GM18520 (cell line): ENCODE data around the gene LMAN2.

Source experiments
- ATAC-seq: cut with Tn5 transposase; IDR thresholded peaks from one replicate; pipeline ENCODE4 v1.9.1; 2021; ENCODE audit not compliant: unreplicated experiment

LMAN2 gene

GRCh38 chr5:177351392-177352329, at the start of gene LMAN2:
Gene LMAN2 (minus strand): TSS chr5:177351668. CDS start chr5:177351647, 21 bp downstream.
- ATAC-seq: peak; percentile 92

GRCh38 chr5:177399997-177400868, 48.8 kb upstream of the LMAN2 start, which contains the start of gene PFN3:
Gene PFN3 (minus strand): TSS chr5:177400661. CDS start chr5:177400576, 85 bp downstream.
- no peak for ATAC-seq

- ATAC-seq: no peak
Measured at GRCh38 chr5:177397875-177398390, 46.5 kb upstream of the LMAN2 start.

DNA sequence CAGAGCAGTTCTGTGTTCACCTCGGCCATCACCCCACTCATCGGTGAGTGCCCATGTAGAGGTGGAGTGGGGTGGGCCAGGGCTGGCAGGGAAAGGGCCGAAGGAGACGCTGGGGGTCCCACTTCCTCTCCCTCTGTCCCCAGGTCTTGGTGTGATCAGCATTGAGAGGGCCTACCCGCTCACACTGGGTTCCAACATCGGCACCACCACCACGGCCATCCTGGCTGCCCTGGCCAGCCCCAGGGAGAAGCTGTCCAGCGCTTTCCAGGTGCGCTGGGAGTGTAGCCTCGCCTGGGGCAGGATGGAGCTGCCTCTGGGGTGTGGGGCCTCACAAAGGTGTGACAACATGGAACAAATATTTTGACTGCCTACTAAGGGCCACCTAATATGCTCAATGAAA, 45.3 kb upstream of the LMAN2 start:
- ATAC-seq: no peak

DNA sequence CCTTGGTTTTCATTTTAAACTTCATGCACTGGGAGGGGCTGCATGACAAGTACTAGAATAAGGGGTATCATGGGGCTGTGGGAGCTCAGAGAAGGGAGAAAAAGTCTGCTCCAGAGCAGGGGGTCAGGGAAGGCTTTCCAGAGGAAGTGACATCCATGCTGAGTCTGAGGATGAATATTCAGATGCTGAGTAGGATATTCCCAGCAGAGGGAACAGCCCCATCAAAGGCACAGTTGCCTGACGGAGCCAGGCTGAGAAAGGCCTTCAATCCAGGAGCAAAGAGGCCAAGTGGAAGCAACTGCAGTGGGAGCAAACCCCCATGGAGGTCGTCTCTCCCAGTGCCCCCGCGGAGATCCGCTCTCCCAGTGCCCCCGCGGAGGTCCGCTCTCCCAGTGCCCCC, 44.6 kb upstream of the LMAN2 start:
- ATAC-seq: no peak

DNA sequence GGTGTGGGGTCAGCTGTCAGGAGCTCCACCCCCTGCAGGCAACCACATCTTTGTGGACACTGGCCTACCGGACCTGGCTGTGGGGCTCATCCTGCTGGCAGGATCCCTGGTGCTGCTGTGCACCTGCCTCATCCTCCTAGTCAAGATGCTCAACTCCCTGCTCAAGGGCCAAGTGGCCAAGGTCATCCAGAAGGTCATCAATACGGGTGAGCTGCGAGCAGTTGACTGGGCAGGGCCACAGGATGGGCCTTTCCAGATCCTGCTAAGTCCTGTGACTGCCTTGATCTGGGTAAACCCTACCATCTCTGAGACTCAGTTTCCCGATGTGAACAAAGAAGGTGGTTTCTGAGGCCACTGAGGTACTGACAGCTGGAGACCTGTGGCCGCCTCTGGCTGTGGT, 42.5 kb upstream of the LMAN2 start:
- no peak for ATAC-seq

- ATAC-seq: no peak
Measured at GRCh38 chr5:177393206-177393765, 41.8 kb upstream of the LMAN2 start.

DNA sequence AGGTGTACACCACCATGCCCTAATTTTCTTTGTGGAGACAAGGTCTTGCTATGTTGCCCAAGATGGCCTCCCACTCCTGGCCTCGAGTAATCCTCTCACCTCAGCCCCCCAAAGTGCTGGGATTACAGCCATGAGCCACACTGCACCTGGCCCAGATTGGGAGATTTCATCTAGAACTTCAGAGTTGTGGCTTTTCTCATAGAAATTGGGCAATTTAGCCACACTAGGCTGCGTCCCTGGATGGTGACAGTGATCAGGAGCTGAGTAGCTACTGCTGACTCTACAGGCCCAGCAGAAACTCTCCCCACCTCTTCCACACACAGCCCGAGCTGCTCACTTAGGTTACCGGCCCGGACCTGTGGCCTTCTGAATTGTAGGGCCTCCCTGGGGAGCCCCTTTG, 41.3 kb upstream of the LMAN2 start:
- no peak for ATAC-seq

GRCh38 chr5:177390363-177391300, 39.2 kb upstream of the LMAN2 start:
- no peak for ATAC-seq

GRCh38 chr5:177389241-177390169, 38.0 kb upstream of the LMAN2 start:
- peak; percentile 62 for ATAC-seq

GRCh38 chr5:177388521-177389052, 37.1 kb upstream of the LMAN2 start:
- no peak for ATAC-seq

- no peak for ATAC-seq
Measured at GRCh38 chr5:177387405-177387804, 35.9 kb upstream of the LMAN2 start.

GRCh38 chr5:177386542-177386941, 35.1 kb upstream of the LMAN2 start:
- no peak for ATAC-seq

DNA sequence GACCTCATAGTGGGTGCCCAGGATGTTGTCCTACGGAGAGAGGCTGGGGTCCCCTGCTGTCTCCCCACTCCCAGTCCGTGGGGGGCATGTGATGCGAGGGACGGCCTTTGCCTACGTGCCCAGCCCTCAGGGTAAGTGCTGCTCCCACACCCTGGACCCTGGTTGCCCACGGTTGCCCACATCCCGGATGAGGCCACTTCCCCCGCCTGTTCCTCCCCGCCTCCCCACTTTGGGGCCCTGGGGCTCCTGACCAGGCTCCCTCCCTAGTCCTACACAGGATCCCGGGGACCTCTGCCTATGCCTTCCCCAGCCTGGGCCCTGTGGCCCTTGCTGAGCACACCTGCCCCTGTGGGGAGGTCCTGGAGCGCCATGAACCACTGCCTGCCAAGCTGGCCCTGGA, 34.3 kb upstream of the LMAN2 start:
- ATAC-seq: no peak

GRCh38 chr5:177384134-177384533, 32.7 kb upstream of the LMAN2 start, which contains the start of gene SLC34A1:
Gene SLC34A1 (plus strand): TSS chr5:177384434. CDS start chr5:177385742, 1,308 bp downstream.
- ATAC-seq: no peak

DNA sequence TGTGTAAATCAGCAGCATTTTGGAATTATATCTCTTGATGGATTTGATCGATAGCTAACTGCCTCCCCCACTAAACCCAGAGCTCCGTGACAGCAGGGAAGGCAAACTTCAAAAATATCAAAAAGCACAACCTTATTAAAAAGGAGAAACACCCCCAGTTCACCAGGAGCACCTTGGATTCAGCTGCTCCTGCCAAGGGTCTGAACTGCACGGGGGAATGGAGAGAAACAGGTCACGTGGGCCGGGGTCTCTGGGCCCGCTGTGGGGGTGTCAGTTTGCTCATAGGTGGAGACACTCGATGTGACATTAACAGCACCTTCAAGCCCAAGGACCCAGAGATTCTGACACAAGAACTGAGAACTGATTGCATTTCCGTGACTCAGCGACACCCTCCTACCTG, 31.7 kb upstream of the LMAN2 start:
- no peak for ATAC-seq

- no peak for ATAC-seq
Measured at GRCh38 chr5:177382423-177383029, 31.1 kb upstream of the LMAN2 start.

DNA sequence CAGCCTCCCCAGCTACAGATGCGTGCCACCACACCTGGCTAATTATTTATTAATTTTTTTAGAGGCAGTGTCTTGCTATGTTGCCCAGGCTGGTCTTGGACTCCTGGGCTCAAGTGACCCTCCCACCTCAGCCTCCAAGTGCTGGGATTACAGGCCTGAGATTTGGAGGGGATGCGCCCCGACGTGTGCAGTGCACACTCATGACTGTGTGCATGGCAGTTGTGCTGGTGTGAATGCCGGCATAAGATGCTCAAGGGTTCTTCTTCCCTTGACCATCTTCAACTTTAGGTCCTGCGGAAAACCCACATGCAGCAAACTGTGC, 29.3 kb upstream of the LMAN2 start:
- ATAC-seq: no peak
